CD14-positive monocyte (primary cell): ENCODE results near the gene PLAAT4. TPM values are rescaled to one million over a fixed set of nuclear protein-coding genes. Genes with fewer than 3 reads are reported as not detected.

Source experiments
- DNase-seq, 3 donors: peaks; one replicate each; pipeline ENCODE4 v3.0.0-alpha.2; 2011 to 2022
- H2AFZ ChIP-seq: 2 replicates; pipeline ENCODE4 v1.6.0; 2012; ENCODE audit warnings: mild to moderate bottlenecking, low read depth, low read length, inconsistent platforms; ENCODE audit not compliant: insufficient read depth, poor library complexity, severe bottlenecking
- H3K27ac ChIP-seq, 2 donors: 1 replicate in 1 of 2; 2 replicates in 1 of 2; pipeline ENCODE4 v1.5.1; 2012 to 2013; ENCODE audit warnings: low read length in 2 of 2, control low read depth in 1 of 2, inconsistent platforms in 1 of 2, low read depth in 1 of 2, mild to moderate bottlenecking in 1 of 2
- H3K27me3 ChIP-seq, 2 donors: one replicate each; pipeline versions ENCODE4 v1.6.0 to v1.6.1; 2011 to 2013; ENCODE audit warnings: low read length in 2 of 2; ENCODE audit not compliant: control insufficient read depth in 2 of 2, insufficient read depth in 2 of 2
- H3K36me3 ChIP-seq, 2 donors: replicated peaks in 1 of 2; 1 replicate in 1 of 2; 2 replicates in 1 of 2; pipeline versions ENCODE4 v1.5.1 to v1.6.1; 2012 to 2013; ENCODE audit warnings: low read length in 2 of 2, control low read depth in 1 of 2, inconsistent platforms in 1 of 2, mild to moderate bottlenecking in 1 of 2; ENCODE audit not compliant: insufficient read depth in 2 of 2, control insufficient read depth in 1 of 2
- H3K4me1 ChIP-seq, 2 donors: 1 replicate in 1 of 2; 2 replicates in 1 of 2; pipeline versions ENCODE4 v1.5.1 to v1.6.1; 2012 to 2013; ENCODE audit warnings: low read length in 2 of 2, control low read depth in 1 of 2, inconsistent platforms in 1 of 2, mild to moderate bottlenecking in 1 of 2, moderate library complexity in 1 of 2; ENCODE audit not compliant: insufficient read depth in 2 of 2, control insufficient read depth in 1 of 2
- H3K4me2 ChIP-seq: replicated peaks from 2 replicates; pipeline ENCODE3; 2012; ENCODE audit warnings: low read length, moderate library complexity, mild to moderate bottlenecking; ENCODE audit not compliant: poor library complexity, severe bottlenecking; ENCODE audit errors: extremely low read depth
- H3K4me3 ChIP-seq, 3 experiments: fragments of 200-600 bp in 1 of 3; sonication (generic) in 1 of 3; replicated peaks in 1 of 3; 1 replicate in 2 of 3; 2 replicates in 1 of 3; pipeline ENCODE4 v1.5.1; 2011 to 2013; ENCODE audit warnings: low read length in 3 of 3, mild to moderate bottlenecking in 3 of 3, control low read depth in 2 of 3, low read depth in 2 of 3, inconsistent platforms in 1 of 3, moderate library complexity in 1 of 3
- H3K79me2 ChIP-seq: 2 replicates; pipeline ENCODE4 v1.6.0; 2012; ENCODE audit warnings: mild to moderate bottlenecking, control low read depth, inconsistent platforms, low read length, moderate library complexity; ENCODE audit not compliant: insufficient read depth
- H3K9ac ChIP-seq: 2 replicates; pipeline ENCODE4 v1.6.0; 2017; ENCODE audit warnings: low read length, mild to moderate bottlenecking; ENCODE audit not compliant: insufficient read depth, poor library complexity, severe bottlenecking
- H3K9me3 ChIP-seq, 2 donors: replicated peaks in 1 of 2; 1 replicate in 1 of 2; 2 replicates in 1 of 2; pipeline versions ENCODE4 v1.5.1 to v1.6.1; 2012 to 2013; ENCODE audit warnings: low read length in 2 of 2, control low read depth in 1 of 2; ENCODE audit not compliant: control insufficient read depth in 1 of 2, insufficient read depth in 1 of 2
- H4K20me1 ChIP-seq: 2 replicates; pipeline ENCODE4 v1.6.0; 2012; ENCODE audit warnings: mild to moderate bottlenecking, low read length, control low read depth, moderate library complexity; ENCODE audit not compliant: insufficient read depth
- H3K27ac Mint-ChIP-seq, 7 donors: one replicate each; pipeline ENCODE4 v1.8.0; 2020; ENCODE audit warnings: mild to moderate bottlenecking in 7 of 7, mixed read lengths in 7 of 7, moderate library complexity in 6 of 7, inconsistent platforms in 2 of 7
- H3K27me3 Mint-ChIP-seq, 3 donors: one replicate each; pipeline ENCODE4 v1.8.0; 2021 to 2022; ENCODE audit warnings: low read depth in 3 of 3, mild to moderate bottlenecking in 3 of 3, mixed read lengths in 3 of 3, moderate library complexity in 3 of 3, inconsistent platforms in 1 of 3
- H3K36me3 Mint-ChIP-seq, 2 donors: one replicate each; pipeline ENCODE4 v1.8.0; 2020; ENCODE audit warnings: mixed read lengths in 2 of 2, inconsistent platforms in 1 of 2, mild to moderate bottlenecking in 1 of 2
- H3K4me1 Mint-ChIP-seq: one replicate; pipeline ENCODE4 v1.8.0; 2020; ENCODE audit warnings: mild to moderate bottlenecking, mixed read lengths
- H3K4me3 Mint-ChIP-seq, 2 donors: one replicate each; pipeline ENCODE4 v1.8.0; 2020; ENCODE audit warnings: mild to moderate bottlenecking in 2 of 2, mixed read lengths in 2 of 2, moderate library complexity in 1 of 2
- H3K9me3 Mint-ChIP-seq, 7 donors: one replicate each; pipeline ENCODE4 v1.8.0; 2020 to 2022; ENCODE audit warnings: mixed read lengths in 7 of 7, mild to moderate bottlenecking in 6 of 7, moderate library complexity in 6 of 7, inconsistent platforms in 2 of 7
- CTCF ChIP-seq: fragments of 200-600 bp; IDR thresholded peaks from one replicate; pipeline ENCODE4 v1.8.0; 2022; ENCODE audit warnings: antibody characterized with exemption, mild to moderate bottlenecking
- WGBS: methylation state at CpG from one replicate; pipeline ENCODE4 v1.1.5; 2013; ENCODE audit warnings: missing lambda C conversion rate; ENCODE audit not compliant: insufficient coverage; 5-methylcytosine and 5-hydroxymethylcytosine counted together
- intact Hi-C, 2 donors: fragments of 100-400 bp; cut with micrococcal nuclease; formaldehyde crosslinking; loops; one replicate each; pipeline versions ENCODE4 v1.15.0 to v1.15.1; 2023
- polyA plus RNA-seq, 3 donors: library from polyadenylated mRNA; depleted of rRNA in 1 of 3; unstranded in 2 of 3; stranded (reverse) in 1 of 3; fragments of 300-500 nt in 2 of 3; fragments of >200 nt in 1 of 3; fragmentation: Illumina TruSeq in 2 of 3; gene quantifications; 1 replicate in 2 of 3; 2 replicates in 1 of 3; pipeline ENCODE4 v1.2.3, GENCODE V29; 2012 to 2021

Gene PLAAT4
- polyA plus RNA-seq, 3 donors, result 55.2 to 119 (median 101) TPM

- Histone ChIP-seq H3K79me2 (no peaks in the 10 kb centered on the region), H4K20me1 (no peaks in the 10 kb centered on the region), H3K4me2 (no peak overlapping the region), H3K4me1 (peaks cover 6 to 9% of the 10 kb centered on the region in 2 donors), H3K36me3 (no peaks in the 10 kb centered on the region), H3K4me3 (no peak overlapping the region), H2AFZ (peak overlapping the region; percentile 27), H3K9ac (no peak overlapping the region), H3K9me3 (no peaks in the 10 kb centered on the region), H3K27me3 (no peaks in the 10 kb centered on the region), H3K27ac (no peak overlapping the region)
- Mint-ChIP-seq H3K4me1 (peaks cover 17% of the 10 kb centered on the region), H3K36me3 (no peaks in the 10 kb centered on the region), H3K9me3 (no peaks in the 10 kb centered on the region), H3K27me3 (peaks cover 0 to 1% (median 1%) of the 10 kb centered on the region in 3 donors), H3K27ac (peak overlapping the region in 1 of 7 donors; percentile 46), H3K4me3 (no peak overlapping the region)
- no peak for TF ChIP-seq CTCF
- WGBS, result no CpG with 5 or more reads among the region's 7 CpGs
- intact Hi-C loops, result loop anchor here in 1 of 2 donors (5.0 kb wide), 1 partner anchor 58 kb away; no protein-coding TSS in a partner anchor
- DNase-seq, result no peak
Measured at GRCh38 chr11:63560506-63561180, 24.0 kb downstream of the PLAAT4 start.

GRCh38 chr11:63563201-63564055, 26.8 kb downstream of the PLAAT4 start, which contains the start of gene PLAAT2:
Gene PLAAT2 (minus strand): TSS chr11:63563379. CDS start chr11:63563324, 55 bp downstream.
- Histone ChIP-seq H4K20me1 (no peaks in the 10 kb centered on the region), H3K4me1 (peaks cover 29 to 32% of the 10 kb centered on the region in 2 donors), H3K27me3 (no peaks in the 10 kb centered on the region), H3K79me2 (no peaks in the 10 kb centered on the region), H3K9ac (no peak within 1 kb of the TSS), H2AFZ (no peak within 1 kb of the TSS), H3K36me3 (no peaks in the 10 kb centered on the region), H3K4me2 (no peak within 1 kb of the TSS), H3K9me3 (no peaks in the 10 kb centered on the region), H3K27ac (no peak within 1 kb of the TSS), H3K4me3 (no peak within 1 kb of the TSS)
- Mint-ChIP-seq H3K4me3 (no peak within 1 kb of the TSS), H3K36me3 (no peaks in the 10 kb centered on the region), H3K27me3 (peaks cover 0 to 1% (median 0%) of the 10 kb centered on the region in 3 donors), H3K27ac (peak within 1 kb of the TSS in 4 of 7 donors; percentile 16 to 61 (median 34)), H3K4me1 (peaks cover 38% of the 10 kb centered on the region), H3K9me3 (no peaks in the 10 kb centered on the region)
- 93% methylated on average over 8 of the region's 13 CpGs for WGBS
- DNase-seq, result no peak
- intact Hi-C loops, result loop anchor here in 1 of 2 donors (5.0 kb wide), 1 partner anchor 61 kb away; no protein-coding TSS in a partner anchor
- no peak for TF ChIP-seq CTCF
